Superior temporal gyrus (tissue), 1 donor: ENCODE measurements around the gene KLHL24.
"Not testable (repeated sequence)": the region's sequence is repeated elsewhere in the genome, so short reads cannot be mapped to it uniquely, and the experiment has no call there.

Experiments
- DNase-seq: peaks from one replicate; pipeline ENCODE4 v3.0.0-alpha.2; 2016; ENCODE audit errors: extremely low spot score

KLHL24 gene

GRCh38 chr3:183634707-183635106 lies 716 bp upstream of the KLHL24 start:
- DNase-seq, result no peak

GRCh38 chr3:183635107-183635430 lies 354 bp upstream of the KLHL24 start:
- no peak for DNase-seq

GRCh38 chr3:183636221-183637105 lies 1.0 kb downstream of the KLHL24 start:
- DNase-seq, result peak; percentile 98

- DNase-seq, result peak; percentile 38
Observed at GRCh38 chr3:183637106-183637486, 1.7 kb downstream of the KLHL24 start.

GRCh38 chr3:183637633-183638032 lies 2.2 kb downstream of the KLHL24 start:
- not testable (repeated sequence) for DNase-seq

- no peak for DNase-seq
Observed at GRCh38 chr3:183638101-183638852, 2.9 kb downstream of the KLHL24 start.

- DNase-seq, result not testable (repeated sequence)
Observed at GRCh38 chr3:183640635-183641034, 5.2 kb downstream of the KLHL24 start.

- peak; percentile 33 for DNase-seq
Observed at GRCh38 chr3:183641882-183642281, 6.5 kb downstream of the KLHL24 start.

- DNase-seq, result no peak
Observed at GRCh38 chr3:183644244-183644643, 8.8 kb downstream of the KLHL24 start.

GRCh38 chr3:183645254-183645653 lies 9.8 kb downstream of the KLHL24 start:
- DNase-seq, result no peak

GRCh38 chr3:183650554-183650953 lies 15.1 kb downstream of the KLHL24 start:
- DNase-seq, result no peak

GRCh38 chr3:183653209-183654064 lies 18.0 kb downstream of the KLHL24 start:
- no peak for DNase-seq

- no peak for DNase-seq
Observed at GRCh38 chr3:183654727-183655126, 19.3 kb downstream of the KLHL24 start.

GRCh38 chr3:183662099-183662498 lies 26.7 kb downstream of the KLHL24 start:
- no peak for DNase-seq

GRCh38 chr3:183664913-183665381 lies 29.5 kb downstream of the KLHL24 start:
- no peak for DNase-seq

GRCh38 chr3:183680061-183680460 lies 44.6 kb downstream of the KLHL24 start:
- no peak for DNase-seq

- DNase-seq, result no peak
Observed at GRCh38 chr3:183687705-183688104, 52.3 kb downstream of the KLHL24 start.

GRCh38 chr3:183688874-183689273 lies 53.5 kb downstream of the KLHL24 start:
- no peak for DNase-seq

- DNase-seq, result not testable (repeated sequence)
Observed at GRCh38 chr3:183689621-183690020, 54.2 kb downstream of the KLHL24 start.

- DNase-seq, result no peak
Observed at GRCh38 chr3:183690402-183690995, 55.1 kb downstream of the KLHL24 start.

- DNase-seq, result no peak
Observed at GRCh38 chr3:183692436-183692835, 57.0 kb downstream of the KLHL24 start.
